Ishikawa (cell line): ENCODE data around the gene SHOX.

Source experiments
- CEBPB ChIP-seq: IDR thresholded peaks from 2 replicates; pipeline ENCODE4 v1.6.1; 2012
- CREB1 ChIP-seq: IDR thresholded peaks from 2 replicates; pipeline ENCODE4 v1.6.1; 2012; ENCODE audit warnings: low read depth
- EGR1 ChIP-seq: IDR thresholded peaks from 2 replicates; pipeline ENCODE4 v1.6.1; 2012
- EP300 ChIP-seq: IDR thresholded peaks from 2 replicates; pipeline ENCODE4 v1.6.1; 2012; ENCODE audit warnings: borderline replicate concordance
- FOXM1 ChIP-seq: IDR thresholded peaks from 2 replicates; pipeline ENCODE4 v1.6.1; 2012; ENCODE audit warnings: low read depth, borderline replicate concordance
- MAX ChIP-seq: IDR thresholded peaks from 2 replicates; pipeline ENCODE4 v1.6.1; 2012
- NFIC ChIP-seq: IDR thresholded peaks from 2 replicates; pipeline ENCODE4 v1.6.1; 2012
- RAD21 ChIP-seq: IDR thresholded peaks from 2 replicates; pipeline ENCODE4 v1.6.1; 2012; ENCODE audit warnings: low read depth
- REST ChIP-seq: IDR thresholded peaks from 2 replicates; pipeline ENCODE4 v1.6.1; 2012; ENCODE audit warnings: low read depth, mild to moderate bottlenecking
- TAF1 ChIP-seq: IDR thresholded peaks from 2 replicates; pipeline ENCODE4 v1.6.1; 2012; ENCODE audit warnings: low read depth, mild to moderate bottlenecking
- TCF12 ChIP-seq: IDR thresholded peaks from 2 replicates; pipeline ENCODE4 v1.6.1; 2012; ENCODE audit warnings: low read depth
- TEAD4 ChIP-seq: IDR thresholded peaks from 2 replicates; pipeline ENCODE4 v1.6.1; 2012
- USF1 ChIP-seq: IDR thresholded peaks from 2 replicates; pipeline ENCODE4 v1.6.1; 2012
- YY1 ChIP-seq: IDR thresholded peaks from 2 replicates; pipeline ENCODE4 v1.6.1; 2012; ENCODE audit warnings: low read depth
- ZBTB7A ChIP-seq: IDR thresholded peaks from 2 replicates; pipeline ENCODE4 v1.6.1; 2012; ENCODE audit warnings: low read depth

SHOX gene

GRCh38 chrX:642436-643240, 12.0 kb downstream of the SHOX start:
- no peak for TF ChIP-seq FOXM1
- TF ChIP-seq ZBTB7A = no peak
- TF ChIP-seq MAX = no peak
- TF ChIP-seq EGR1 = no peak
- no peak for TF ChIP-seq TAF1
- no peak for TF ChIP-seq TEAD4
- no peak for TF ChIP-seq CREB1
- TF ChIP-seq RAD21 = no peak
- TF ChIP-seq EP300 = no peak
- no peak for TF ChIP-seq USF1
- no peak for TF ChIP-seq YY1
- TF ChIP-seq CEBPB = no peak
- no peak for TF ChIP-seq REST

GRCh38 chrX:643241-643595, 12.6 kb downstream of the SHOX start:
- no peak for TF ChIP-seq RAD21
- TF ChIP-seq TEAD4 = no peak
- TF ChIP-seq USF1 = no peak
- TF ChIP-seq MAX = no peak
- no peak for TF ChIP-seq TAF1
- TF ChIP-seq EP300 = no peak

- TF ChIP-seq NFIC = no peak
- TF ChIP-seq CEBPB = no peak
- no peak for TF ChIP-seq REST
- no peak for TF ChIP-seq TCF12
Measured at GRCh38 chrX:643911-644303, 13.3 kb downstream of the SHOX start.

GRCh38 chrX:644304-645281, 14.0 kb downstream of the SHOX start:
- no peak for TF ChIP-seq REST
- TF ChIP-seq TEAD4 = no peak
- no peak for TF ChIP-seq ZBTB7A
- no peak for TF ChIP-seq CREB1
- no peak for TF ChIP-seq EP300
- no peak for TF ChIP-seq EGR1
- no peak for TF ChIP-seq CEBPB
- no peak for TF ChIP-seq TCF12
- no peak for TF ChIP-seq MAX
- TF ChIP-seq YY1 = no peak

- no peak for TF ChIP-seq EP300
- TF ChIP-seq TAF1 = no peak
- no peak for TF ChIP-seq FOXM1
- TF ChIP-seq ZBTB7A = no peak
- TF ChIP-seq CREB1 = no peak
Measured at GRCh38 chrX:646228-646495, 15.6 kb downstream of the SHOX start.
